GM19328 (cell line): Measurements from ENCODE around the gene RAD54L.
"Not testable (repeated sequence)": the region's sequence is repeated elsewhere in the genome, so short reads cannot be mapped to it uniquely, and the experiment has no call there.

Experiments
- ATAC-seq: cut with Tn5 transposase; IDR thresholded peaks from one replicate; pipeline ENCODE4 v1.9.1; 2021; ENCODE audit warnings: mild to moderate bottlenecking, moderate library complexity; ENCODE audit not compliant: unreplicated experiment

RAD54L gene

DNA sequence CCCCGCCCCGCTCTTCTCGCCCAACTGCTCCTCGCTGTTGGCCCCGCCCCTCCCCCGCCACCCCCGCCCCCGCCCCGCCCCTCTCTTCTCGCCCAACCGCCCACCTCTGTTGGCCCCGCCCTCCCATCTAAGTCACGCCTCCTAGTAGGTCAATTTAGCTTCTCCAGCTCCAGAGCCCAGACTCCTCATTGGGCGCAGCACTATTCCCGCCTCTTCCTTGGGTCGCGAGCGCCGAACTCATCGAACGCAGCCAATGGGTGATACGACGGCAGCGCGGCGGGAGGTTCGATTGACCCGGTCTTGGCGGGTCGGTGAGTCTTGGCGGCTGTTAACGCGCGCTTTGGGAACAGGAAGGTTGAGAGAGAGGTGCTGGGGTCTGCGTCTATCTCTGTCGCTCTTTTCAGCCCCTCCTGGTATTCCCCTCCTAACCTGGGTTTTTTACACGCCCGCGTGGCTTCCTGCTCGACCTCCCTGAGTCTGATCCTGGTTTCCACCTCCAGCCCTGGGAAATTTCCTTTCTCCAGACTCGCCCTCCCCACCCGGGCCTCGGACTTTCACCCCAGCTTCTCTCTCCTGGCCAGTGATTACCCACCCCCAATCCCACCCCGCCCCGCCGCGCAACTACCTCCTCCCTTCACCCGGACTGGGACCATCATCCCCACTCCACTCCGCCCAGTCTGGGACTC is at the start of gene RAD54L:
TSS of gene RAD54L (plus strand) at position 328 of the 686 bp plus-strand sequence. CDS start 643 bp downstream, outside the sequence.
- ATAC-seq, result peak; percentile 86

DNA sequence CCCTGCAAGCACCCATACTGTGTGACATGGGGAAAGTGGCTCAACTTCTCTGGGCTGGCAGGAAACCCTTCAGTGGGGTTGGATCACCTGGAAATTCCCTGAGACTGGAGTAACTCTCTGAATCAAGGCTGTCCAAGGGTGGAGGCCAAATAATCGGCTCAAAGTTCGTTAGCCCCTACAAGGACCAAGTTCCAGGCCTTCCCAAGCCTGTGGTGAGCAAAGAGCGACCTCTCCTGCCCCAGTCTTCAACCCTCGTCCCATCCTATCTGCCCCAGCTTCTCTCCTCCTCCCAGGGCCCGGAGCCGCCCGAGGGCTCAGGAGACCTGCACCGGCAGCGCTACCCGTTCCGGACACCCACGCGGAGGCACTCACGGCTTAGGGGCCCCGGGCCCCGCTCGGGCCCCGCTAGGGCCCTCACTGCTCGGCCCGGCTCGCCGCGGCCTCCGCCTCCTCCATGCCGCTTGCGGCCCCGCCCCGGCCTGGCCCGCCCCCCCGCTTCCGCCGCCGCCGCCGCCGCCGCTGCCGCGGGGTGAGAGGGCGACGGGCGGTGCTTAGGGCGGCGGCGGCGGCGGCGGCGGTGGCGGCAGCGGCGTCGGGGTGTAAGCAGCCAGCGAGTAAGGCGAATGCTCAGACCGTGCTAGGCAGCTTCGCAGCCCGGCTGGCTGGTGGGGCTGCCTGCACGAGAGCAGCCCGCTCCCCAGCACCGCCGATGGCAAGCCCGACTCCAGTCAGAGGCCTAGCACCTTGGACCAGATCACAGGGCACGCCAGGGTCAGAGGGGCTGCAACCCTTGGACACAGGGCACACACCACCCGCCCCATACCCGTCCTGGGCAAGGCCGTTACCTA is 49.4 kb upstream of the RAD54L start, which contains the start of gene POMGNT1:
TSS of gene POMGNT1 (minus strand) at position 471 of the 848 bp plus-strand sequence. CDS start 613 bp downstream, outside the sequence.
- peak; percentile 85 for ATAC-seq

- no peak for ATAC-seq
These were observed 48.3 kb upstream of the RAD54L start for GRCh38 chr1:46199233-46199749.

- no peak for ATAC-seq
These were observed 43.7 kb upstream of the RAD54L start for GRCh38 chr1:46203738-46204405.

GRCh38 chr1:46204406-46204742 is 43.2 kb upstream of the RAD54L start:
- no peak for ATAC-seq

GRCh38 chr1:46205141-46205540 is 42.4 kb upstream of the RAD54L start:
- no peak for ATAC-seq

GRCh38 chr1:46205791-46206190 is 41.8 kb upstream of the RAD54L start:
- ATAC-seq, result no peak

- ATAC-seq, result no peak
These were observed 41.2 kb upstream of the RAD54L start for GRCh38 chr1:46206399-46206798.

DNA sequence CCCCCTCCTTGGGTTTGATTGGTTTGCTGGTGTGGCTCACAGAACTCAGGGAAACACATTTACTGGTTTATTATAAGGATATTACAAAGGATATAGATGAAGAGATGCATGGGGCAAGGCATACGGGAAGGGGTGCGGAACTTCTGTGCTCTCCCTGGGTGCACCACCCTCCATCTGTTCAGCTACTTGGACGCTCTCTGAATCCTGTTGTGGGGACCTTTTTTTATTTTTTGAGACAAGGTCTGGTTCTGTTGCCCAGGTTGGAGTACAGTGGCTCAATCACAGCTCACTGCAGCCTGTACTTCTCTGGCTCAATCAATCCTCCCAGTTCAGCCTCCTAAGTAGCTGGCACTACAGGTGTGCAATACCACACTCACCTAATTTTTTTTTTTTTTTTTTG is 37.0 kb upstream of the RAD54L start:
- ATAC-seq, result no peak

DNA sequence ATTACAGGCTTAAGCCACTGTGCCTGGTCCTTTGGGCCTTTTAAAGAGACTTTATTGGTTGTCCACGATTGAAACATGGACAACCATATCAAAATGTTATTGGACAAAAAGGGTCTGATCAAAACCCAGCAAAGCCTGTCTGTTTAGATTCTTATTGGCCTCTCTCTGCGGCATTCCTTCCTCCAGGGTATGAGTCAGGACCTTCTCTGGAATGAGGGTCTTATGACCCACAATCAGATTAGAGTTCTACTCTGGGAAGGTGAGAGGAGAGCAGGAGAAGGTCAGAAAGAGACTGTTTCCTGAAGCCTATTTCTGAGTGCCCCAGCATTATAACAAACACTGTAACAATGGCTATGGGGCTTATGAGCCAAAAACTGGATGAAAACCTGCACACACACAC is 36.5 kb upstream of the RAD54L start:
- no peak for ATAC-seq

- no peak for ATAC-seq
These were observed 32.1 kb upstream of the RAD54L start for GRCh38 chr1:46215504-46215903.

DNA sequence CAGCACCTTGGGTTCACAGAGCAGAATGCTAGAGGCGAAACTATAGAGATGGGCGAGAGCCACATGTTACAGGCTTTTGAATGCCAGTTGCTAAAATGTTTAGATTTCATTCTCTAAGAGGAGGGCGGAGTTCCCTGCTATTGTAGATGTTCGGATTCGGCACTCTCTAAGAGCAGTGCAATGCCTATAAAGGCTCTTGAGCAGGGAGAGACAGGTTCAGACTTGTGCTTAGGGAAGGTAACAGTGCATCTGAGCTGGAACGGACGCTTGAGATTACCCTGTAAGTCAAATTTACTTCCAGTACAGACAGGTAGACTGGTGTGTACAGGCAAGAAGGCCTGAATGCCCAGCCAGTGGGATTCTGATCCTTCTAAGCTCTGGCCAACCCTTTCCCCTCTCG is 29.1 kb upstream of the RAD54L start:
- no peak for ATAC-seq

DNA sequence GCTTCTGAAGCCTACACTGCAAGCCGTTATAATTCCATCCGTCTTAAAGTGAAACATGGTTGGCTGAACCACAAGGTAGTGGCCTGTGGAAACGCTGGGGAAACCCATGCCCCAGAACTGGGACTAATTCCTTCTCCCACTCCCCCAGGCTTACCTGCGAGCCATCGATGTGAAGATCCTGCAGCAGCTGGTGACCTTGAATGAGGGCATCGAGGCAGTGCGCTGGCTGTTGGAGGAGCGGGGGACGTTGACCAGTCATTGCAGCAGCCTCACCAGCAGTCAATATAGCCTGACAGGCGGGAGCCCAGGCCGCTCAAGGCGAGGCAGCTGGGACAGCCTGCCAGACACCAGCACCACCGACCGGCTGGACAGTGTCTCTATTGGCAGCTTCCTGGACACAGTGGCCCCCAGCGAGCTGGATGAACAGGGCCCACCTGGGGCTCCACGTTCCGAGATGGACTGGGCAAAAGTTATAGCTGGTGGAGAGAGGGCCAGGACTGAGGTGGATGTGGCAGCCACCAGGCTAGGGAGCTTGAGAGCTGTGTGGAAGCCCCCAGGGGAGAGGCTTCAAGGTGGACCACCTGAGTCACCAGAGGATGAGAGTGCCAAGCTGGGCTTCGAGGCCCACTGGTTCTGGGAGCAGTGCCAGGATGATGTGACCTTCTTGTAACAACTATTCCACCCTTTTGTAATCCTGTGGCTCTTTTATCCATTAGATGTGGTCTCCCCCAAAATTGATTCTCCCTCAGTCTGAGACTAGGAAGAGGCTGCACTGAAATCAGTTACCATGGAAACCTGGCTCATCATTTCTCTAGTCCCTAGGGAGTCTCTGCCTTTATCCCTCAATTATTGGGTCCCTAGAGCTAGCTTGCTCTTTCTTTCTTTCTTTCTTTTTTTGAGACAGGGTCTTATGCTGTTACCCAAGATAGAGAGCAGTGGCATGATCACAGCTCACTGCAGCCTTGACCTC is 27.7 kb upstream of the RAD54L start:
- ATAC-seq, result no peak

DNA sequence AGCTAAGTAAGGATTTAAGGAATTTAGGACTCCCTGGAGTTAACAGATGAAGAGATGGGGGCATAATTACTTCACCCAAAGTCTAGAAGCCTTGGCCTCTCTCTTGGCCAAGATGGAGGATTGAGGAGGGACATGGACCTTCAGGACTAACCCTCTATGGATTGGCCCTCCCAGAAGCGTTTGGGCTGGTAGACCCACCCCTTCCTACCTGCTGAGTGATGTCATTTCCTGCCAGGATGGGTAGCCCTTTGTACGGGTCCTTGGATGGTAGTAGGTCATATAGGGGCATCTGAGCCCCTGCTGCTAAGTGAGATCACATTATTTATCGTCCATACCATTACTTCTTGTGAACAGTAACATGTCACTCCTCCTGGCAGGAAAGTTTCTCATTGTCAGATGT is 26.8 kb upstream of the RAD54L start:
- no peak for ATAC-seq

- no peak for ATAC-seq
These were observed 25.8 kb upstream of the RAD54L start for GRCh38 chr1:46221749-46222148.

DNA sequence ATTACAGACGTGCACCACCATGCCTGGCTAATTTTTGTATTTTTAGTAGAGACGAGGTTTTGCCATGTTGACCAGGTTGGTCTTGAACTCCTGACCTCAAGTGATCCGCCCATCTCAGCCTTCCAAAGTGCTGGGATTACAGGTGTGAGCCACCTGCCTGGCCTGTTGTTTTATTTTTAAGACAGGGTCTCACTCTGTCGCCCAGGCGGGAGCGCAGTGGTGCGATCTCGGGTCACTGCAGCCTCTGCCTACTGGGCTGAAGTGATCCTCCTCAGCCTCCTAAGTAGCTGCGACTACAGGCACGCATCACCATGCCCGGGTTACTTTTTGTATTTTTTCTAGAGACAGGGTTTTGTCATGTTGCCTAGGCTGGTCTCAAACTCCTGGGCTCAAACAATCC is 24.5 kb upstream of the RAD54L start:
- not testable (repeated sequence) for ATAC-seq

DNA sequence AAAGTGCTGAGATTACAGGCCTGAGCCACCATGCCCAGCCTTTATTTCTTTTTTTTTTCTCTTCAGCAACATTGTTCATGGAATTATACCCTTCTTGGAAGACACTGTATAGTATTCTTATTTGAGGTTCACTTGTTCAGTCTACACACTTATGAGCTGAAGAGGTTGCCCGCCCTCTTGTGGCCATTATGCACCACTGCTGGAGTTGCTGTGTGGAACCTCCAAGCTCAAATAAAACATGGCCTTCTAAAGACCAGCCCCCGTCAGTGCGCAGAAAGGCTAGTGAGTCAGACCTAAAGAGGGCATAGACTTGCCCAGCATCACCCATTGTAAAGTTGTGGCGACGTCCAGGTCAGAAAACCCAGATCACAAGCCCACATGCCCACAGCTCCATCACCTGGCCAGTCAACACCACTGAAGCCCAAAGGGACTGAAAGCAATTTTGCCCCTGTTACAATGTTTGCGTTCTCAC is 24.1 kb upstream of the RAD54L start:
- peak; percentile 65 for ATAC-seq

DNA sequence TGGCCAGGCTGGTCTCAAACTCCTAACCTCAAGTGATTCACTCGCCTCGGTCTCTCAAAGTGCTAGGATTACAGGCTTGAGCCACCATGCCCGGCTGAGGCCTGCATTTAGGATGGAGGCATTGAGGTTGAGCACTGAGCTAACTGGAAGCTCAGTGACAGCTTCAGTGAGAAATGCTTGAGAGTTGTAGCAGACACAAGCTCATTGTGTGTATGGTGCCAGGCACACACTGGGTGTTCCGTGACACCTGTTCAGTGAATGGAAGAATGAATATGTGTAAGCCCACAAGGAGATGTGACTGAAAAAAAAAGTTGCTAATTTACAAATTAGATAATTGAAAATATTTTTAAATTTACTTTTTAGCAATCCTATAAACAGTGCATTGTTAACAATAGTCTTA is 22.6 kb upstream of the RAD54L start:
- no peak for ATAC-seq

- not testable (repeated sequence) for ATAC-seq
These were observed 16.3 kb upstream of the RAD54L start for GRCh38 chr1:46231231-46231630.

GRCh38 chr1:46236882-46237281 is 10.7 kb upstream of the RAD54L start:
- no peak for ATAC-seq
